GM21423 (cell line): Measurements from ENCODE around the gene ADAMTSL1.

ENCODE experiments used
- ATAC-seq: cut with Tn5 transposase; IDR thresholded peaks from one replicate; pipeline ENCODE4 v1.9.1; 2021; ENCODE audit warnings: mild to moderate bottlenecking, moderate library complexity; ENCODE audit not compliant: unreplicated experiment

ADAMTSL1 gene

DNA sequence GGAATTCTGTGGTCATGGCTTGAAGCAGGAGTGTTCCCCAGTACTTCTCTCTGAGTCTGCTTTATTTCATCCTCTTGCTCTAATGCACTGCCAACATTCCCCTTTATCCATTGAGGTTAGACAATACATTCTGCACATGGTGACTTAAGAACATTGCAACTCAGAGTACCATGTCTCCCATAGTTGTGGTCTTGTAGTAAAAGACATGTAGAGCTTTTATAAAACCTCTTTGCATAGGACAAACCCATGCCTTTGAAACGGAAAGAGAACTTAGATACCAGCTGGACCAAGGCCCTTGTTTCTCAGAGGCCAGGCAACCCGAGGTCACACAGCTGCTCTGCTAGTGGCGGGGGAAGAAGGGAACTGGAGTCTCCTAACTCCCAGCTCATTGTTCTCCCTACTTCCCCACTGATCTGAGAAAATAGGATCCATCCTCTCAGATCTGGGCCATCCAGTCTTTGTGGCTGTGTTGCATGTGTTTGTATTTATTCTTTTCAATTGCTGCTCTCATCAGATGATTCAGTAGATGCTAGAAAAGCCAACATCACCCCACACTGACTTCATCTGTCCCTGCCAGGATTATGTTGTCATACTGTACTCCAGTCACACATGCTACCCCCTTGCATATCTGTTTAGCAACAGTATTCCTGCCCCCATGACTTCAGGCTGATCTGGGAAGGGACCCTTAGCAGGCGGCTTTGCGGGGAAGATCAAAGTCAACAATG is 322.2 kb downstream of the ADAMTSL1 start:
- no peak for ATAC-seq

DNA sequence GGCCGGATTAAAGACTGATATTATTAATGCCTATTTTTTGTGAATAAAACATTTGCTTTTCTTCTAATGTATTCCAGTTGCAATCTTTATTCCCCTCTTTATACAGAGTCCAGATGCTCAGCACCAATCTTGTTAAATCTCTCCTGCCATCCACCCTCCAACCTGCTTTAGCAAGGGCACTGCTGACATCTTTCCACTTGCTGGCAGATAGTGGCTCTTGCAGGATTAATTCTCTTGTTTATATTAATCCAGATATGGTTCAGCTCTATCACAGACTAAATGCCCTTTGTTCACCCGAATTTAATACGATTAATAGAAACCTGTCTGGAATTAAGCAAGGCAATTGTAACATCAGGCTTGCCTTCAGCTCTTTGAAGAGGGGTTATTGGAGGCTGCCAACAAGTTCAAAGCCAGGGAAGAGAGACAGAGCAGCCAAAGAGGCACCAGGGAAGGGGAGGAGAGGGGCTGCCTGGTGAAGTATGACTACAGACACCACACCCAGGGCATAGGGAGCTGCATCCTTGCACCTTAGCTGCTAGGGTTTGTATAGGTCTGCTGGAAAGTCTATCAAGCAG is 322.8 kb downstream of the ADAMTSL1 start:
- ATAC-seq, result no peak

DNA sequence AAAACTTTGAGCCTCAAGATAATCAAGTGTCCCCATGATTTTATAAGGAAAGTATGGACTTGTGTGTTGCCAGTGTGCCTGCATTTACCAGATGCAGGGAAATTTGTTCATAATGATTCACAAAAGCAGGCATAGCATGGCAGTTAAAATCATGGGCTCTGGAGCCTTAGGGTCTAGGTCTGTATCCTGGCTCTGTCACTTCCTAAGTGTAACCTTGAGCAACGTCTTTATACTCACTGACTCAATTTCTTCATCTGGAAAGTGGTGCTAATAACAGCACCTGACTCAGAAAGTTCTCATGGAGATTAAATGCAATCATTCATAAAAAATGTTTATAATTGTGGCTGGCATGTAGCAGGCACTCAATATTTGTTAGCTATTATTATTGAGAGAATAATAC is 324.2 kb downstream of the ADAMTSL1 start:
- no peak for ATAC-seq

DNA sequence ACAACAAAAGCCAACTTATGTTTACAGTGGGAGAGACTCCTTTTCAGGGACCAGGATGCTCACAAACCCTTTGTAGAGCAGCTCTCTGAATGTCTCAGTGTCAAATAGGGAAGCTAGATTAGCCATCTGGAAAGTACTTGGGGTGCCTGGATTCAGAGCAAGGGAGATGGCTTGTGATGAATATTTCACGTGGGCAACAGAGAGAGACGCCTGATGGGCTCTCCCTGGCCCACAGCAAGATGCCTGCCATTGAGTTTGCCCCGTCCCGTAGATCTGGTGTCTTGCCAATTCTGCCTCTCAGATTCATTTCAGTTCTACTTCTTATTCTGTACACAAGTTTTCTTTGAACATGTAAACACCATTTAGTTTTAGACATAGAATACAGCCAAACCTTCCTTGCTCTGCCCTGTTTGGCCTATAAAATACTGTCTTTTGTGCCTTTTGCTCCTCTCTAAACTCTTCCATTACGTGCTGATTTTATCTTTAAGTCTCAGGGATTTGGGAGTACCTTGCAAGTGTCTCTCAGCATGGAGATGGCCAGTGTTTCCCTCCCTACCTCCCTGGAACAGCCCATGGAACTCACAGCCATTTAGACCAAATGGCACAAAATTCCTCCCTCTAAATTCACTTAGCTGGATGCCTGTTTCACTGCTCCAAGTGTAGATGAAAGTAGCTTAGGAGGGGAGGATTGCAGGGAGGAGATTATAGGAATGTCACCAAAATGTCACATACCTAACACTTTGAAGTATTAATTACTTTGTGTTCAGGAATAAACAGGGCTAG is 324.7 kb downstream of the ADAMTSL1 start:
- no peak for ATAC-seq

DNA sequence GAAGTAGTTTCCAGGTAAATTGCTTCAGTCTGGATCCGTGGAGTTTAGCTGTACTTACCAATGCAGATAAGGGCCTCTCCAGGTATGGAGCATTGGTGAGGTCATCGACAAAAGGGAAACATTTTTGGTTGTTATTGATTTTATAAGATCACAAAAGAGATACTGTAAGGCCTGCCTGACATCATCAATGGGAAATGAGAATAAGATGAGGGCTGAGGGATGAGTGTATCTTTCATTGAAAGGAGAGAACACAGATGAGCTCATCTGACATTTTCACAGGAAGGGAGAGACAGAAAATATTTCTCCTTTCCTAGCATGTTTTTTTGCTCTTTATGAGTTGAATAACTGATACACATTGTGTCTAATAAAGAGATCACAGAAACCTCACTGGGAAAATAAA is 325.5 kb downstream of the ADAMTSL1 start:
- ATAC-seq, result no peak

DNA sequence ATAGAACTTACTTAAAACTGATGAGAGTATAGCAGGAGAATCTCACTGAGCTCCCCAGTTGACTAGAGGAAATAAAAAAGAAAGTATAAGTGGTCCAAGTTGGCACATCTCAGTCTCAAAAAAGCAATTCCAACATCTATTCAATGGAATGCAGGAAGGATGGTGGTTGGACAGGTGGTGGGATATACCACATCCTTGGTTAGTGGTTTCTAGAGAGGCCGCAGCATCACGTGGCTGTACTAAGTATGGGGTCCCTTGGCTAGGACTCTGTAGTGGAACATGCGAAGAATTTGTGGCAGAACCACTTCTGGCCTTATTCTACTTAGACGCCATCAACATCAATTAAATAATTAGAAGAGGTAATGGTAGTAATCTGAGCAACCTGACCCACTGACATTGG is 326.6 kb downstream of the ADAMTSL1 start:
- no peak for ATAC-seq

DNA sequence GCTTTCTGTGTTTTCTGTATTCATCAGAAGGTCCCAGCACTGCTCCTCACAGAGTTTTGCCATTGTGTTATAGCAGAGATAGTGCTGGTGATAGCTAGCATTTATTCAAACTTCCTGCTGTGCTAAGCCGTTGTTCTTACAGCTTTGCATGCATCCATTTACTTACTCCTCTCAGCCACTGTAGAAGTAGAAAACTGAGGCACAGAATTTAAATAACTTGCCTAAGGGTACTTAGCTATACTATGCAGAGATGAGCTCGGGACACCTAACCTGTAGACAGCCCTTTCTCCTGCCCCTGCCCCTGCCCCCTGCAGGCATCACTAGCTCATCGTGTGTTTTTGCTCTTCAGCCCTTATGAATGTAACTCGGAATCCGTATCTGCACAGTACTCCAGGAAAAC is 331.4 kb downstream of the ADAMTSL1 start:
- ATAC-seq, result no peak

DNA sequence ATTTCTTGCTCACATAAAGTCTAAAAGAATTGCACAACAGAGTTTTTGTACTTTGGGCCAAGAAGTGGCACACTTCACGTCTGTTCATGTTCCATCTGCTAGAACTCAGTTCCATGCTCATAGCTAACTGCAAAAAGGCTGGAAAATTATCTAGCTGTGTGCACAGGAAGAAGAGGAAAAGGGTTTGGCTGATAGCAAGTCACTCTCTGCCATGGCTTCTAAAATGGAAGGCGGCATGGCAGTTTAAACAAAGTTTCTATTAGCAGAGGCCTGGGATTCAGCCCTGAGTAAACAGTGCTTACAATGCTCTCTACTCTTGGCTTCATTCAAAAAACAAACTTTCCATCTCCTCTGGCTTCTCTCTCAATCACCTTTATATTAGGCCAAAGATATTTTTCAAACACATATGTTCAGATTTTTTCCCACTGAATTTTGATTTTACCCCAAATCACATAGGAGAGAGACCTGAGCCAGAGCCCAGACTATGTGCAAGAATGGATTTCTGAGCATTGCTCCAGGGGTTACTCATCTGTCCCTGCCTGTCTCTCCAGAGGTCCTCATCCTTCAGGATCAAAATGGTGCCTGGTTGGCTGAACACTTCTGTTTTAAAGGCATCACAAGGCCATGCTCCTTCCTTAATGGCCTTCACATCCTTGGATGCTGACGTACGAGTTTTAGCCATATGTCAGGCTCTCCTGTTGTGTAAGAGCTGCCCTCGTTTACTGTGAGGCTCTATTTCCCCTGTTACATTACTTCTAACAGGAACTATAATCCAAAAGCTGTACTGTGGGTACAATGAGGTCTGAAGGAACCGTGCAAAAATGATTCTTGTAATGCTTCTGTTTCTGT is 332.5 kb downstream of the ADAMTSL1 start:
- no peak for ATAC-seq

DNA sequence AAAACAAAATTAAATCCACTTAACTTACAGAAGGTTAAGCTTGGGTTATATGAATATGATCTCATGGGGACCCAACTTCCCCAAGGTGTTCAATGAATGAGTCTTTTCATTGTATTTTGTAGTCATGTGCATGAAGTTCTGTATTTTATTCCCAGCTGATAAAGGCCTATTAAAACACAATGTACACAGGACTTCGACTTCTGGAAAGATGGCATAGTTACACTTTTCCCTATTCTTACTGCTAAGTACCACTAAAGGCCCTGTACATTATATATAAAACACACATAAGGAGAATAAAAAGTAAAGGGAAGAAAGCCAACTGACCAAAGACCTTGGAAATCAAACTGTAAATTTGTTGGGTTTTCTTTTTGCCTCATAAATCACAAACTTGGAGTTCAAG is 336.6 kb downstream of the ADAMTSL1 start:
- ATAC-seq, result no peak

DNA sequence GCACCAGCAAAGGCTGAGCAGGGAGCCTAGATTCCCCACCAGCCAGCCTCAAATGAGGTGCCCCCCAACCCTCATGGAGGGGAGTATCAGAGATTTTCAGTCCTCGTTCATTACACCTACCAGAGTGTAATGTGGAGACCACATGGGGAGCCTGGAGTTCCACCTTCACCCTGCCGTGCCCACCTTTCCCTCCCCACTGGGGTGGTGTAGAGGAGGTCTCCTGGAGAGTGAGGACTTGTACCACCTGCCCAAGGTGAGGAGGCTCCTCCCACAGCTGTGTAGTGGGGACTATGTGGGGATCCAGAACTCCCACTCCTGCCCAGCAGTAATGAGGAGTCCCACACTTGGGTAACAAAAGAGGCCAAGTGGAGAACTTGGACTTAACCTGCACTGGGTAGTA is 337.2 kb downstream of the ADAMTSL1 start:
- ATAC-seq, result no peak

DNA sequence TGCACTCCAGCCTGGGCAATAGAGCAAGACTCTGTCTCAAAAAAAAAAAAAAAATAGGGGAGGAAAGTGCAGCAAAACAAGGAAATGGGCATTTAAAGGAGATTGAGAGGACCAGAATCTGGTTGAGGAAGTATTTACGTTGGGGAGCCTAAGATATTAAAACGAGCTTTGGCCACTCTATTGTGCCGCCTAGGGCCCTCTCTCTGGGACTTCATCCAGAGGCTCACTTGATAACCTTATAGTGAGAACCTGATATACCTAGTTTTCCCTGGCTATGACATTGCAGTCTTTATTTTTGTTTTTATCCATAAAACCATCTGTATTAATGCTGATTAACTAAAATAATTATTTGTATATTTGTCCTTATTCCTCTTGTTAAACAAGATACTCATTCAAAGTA is 345.5 kb downstream of the ADAMTSL1 start:
- ATAC-seq, result no peak

DNA sequence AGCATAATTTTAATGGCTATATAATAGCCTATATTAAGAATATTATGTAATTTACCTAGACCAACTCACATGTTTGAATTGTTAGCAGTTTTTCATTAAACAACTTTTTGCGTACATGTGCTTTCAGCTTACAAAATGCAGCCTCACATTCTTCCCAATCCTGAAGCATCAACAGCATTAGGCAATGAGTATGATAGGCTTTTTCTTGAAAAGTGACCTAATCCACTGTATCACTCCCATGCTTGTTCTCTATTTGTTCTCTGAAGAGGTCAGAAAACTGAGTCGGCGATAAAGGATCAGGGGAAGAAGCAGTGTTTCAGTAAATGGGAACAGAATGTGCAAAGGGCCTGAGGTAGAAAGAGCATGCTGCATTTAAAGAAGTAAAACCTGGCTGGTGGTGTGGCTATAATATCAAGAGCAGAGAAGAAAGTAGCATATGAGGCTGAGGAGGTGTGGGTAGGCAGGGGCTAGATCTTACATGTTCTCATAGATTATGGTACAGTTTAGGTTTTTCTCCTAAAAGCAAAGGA is 346.7 kb downstream of the ADAMTSL1 start:
- no peak for ATAC-seq

DNA sequence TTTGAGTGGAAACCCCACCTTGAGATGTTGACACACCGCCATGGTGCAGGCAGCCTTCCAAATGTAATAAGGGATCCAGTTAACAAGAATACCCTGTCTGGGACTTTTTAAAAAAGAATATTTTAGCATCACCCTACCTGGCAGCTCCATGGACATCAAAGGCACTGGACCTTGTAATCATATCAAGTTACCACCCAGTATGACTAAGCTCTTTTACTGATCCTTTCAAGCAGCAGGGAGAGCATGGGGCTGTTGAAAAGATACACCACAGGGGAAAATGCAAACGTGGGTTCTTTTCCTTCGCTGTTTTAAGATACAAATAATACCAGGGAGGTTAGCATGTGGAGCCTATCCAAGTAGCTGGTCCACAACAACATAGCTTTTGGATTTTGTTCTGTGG is 347.8 kb downstream of the ADAMTSL1 start:
- no peak for ATAC-seq

DNA sequence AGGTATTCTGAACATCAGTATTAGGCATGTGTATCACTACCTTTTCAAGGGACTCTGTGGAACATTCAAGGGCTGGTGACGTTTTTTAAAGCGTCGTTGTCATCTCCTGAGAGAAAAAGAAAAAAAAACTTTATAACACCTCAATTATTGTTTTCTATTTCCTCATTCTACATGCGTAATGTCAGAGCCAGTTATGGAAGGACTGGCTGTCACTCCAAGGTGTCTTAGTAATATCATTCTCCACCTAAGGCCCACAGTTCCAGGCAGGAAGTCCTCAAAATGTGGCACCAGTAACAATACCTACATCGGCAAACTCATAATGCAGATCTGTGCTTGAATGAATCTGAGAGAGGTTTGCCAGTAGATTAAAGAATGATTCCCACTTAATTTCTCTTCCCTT is 348.9 kb downstream of the ADAMTSL1 start:
- ATAC-seq, result no peak

DNA sequence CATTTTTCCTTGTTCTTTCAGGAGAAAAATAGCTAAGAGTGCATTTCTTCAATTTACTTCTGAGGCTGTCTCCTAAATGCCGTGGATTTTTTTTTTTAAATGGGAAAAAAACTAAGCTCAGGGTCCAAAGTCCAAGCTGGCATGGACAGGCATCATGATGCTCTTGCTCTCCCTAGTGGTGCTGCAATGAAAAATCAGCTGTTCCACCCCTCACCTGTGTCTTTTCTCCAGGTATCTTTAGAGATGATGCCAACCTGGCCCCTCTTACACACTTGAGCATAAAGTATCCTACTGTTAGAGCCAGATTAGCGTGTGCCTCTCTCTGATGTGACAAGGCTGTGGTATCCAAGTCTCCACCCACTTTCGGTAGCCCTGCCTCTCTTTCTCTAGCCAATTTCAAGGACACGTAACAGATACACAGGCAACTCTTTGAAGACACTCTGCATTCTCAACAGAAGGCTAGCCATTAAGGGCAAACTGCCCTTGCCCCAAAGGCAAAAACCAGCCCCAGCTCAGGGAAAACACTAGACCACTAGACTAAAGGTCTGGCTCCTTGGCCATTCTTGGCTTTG is 350.2 kb downstream of the ADAMTSL1 start:
- no peak for ATAC-seq

DNA sequence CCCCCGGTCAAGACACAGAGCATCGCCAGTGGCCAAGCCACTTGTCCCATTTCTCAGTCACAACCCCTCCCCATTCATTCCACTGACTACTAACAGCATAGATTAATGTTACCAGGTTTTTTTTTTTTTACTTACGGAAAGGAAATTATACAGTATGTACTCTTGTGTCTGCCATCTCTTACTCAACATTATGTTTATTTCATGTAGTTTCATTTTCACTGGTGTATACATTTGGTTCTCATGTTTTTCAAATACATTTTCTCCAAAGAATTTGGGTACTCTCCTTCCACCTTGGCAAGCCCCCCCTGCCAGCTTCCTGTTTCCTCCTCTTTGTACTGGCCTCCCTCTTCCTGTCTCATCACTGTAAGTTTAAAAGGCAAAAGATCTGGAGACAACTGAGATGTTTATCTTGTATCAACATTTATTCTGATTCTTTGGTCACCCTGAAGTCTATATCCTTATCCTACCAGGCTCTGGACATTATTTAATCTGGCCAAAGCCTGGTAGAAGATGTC is 351.8 kb downstream of the ADAMTSL1 start:
- ATAC-seq, result no peak

DNA sequence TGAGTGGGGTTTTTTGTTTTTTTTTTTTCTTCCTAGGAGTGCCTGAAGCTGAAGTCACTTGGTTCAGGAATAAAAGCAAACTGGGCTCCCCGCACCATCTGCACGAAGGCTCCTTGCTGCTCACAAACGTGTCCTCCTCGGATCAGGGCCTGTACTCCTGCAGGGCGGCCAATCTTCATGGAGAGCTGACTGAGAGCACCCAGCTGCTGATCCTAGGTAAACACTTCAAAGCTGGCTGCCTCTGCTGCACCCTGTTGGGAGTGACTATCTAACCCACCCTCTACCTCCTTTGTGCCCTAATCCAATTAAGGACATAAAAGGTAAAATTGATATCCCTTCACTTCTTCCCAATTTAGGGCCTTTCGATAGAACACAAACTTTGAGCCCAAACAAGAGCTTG is 352.3 kb downstream of the ADAMTSL1 start:
- no peak for ATAC-seq

DNA sequence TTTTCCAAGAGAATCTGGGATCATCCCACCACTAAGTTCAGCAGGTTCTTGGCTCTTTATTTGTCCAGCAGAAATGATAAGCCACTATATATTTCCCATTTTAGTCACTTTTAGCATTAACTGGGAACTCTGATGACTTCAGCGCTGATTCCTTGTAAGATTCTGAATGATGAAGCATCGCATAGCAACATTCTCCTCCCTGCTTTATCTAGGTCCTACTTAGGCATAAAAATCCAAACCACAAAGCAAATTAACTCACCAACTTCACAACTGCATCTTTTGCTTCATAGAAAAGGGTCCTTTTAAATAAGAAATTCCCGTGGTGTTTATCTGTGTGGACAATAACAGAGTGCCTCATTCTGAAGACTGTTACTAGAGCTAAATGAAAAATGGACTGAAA is 355.1 kb downstream of the ADAMTSL1 start:
- ATAC-seq, result no peak

DNA sequence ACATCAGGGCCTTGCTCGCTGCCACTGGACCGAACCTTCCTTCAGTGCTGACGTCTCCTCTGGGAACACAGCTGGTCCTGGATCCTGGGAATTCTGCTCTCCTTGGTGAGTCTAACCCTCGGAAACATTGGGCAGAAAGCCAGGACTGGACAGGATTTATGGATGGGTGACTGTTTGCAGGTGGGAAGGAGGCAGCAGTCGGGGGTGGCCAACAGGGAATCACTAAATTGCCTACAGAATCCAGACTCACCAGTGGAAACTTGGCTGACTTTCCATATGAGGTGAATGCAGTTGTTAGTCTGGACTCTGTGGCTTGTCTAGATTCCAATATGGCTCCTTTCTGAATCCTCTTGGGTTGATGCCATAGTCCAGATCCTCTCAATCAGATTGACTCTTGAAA is 355.9 kb downstream of the ADAMTSL1 start:
- ATAC-seq, result no peak

DNA sequence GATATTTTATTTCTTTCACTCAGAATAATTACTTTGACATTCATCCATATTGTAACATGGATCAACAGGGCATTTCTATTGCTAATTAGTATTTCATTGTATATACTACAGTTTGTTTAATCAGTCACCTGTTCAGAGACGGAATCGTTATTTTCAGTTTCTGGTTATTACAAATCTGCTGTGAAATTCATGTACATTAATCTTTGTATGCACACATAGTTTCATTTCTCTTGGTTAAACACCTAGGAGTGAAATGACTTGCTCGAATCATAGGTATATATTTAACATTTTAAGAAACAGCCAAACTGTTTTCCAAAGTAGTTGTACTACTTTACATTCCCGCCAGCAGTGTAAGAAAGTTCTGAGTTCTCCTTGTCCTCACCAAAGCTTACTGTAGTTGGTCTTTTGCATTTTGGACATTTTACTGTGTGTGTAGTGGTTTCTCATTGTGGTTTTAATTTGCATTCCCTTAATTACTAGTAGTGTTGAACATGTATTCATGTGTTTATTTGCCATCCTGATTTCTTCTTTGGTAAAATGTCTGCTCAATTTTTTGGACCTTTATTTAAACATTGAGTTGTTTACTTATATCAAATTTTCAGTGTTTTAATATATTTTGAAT is 360.9 kb downstream of the ADAMTSL1 start:
- ATAC-seq, result peak; percentile 67
